Hematopoietic multipotent progenitor cell (in vitro differentiated cells): Measurements from ENCODE around the gene SAPCD1. TPM values are rescaled to one million over a fixed set of nuclear protein-coding genes. Genes with fewer than 3 reads are reported as not detected.

Experiments
- DNase-seq, 3 donors: peaks; one replicate each; pipeline ENCODE4 v3.0.0-alpha.2; 2011 to 2015; ENCODE audit warnings: low read depth in 2 of 3, low spot score in 2 of 3
- total RNA-seq: library from RNA; depleted of rRNA; stranded (reverse); fragments of >200 nt; gene quantifications from one replicate; pipeline ENCODE4 v1.2.3, GENCODE V29; 2012

SAPCD1 gene
- 0.27 TPM for total RNA-seq

DNA sequence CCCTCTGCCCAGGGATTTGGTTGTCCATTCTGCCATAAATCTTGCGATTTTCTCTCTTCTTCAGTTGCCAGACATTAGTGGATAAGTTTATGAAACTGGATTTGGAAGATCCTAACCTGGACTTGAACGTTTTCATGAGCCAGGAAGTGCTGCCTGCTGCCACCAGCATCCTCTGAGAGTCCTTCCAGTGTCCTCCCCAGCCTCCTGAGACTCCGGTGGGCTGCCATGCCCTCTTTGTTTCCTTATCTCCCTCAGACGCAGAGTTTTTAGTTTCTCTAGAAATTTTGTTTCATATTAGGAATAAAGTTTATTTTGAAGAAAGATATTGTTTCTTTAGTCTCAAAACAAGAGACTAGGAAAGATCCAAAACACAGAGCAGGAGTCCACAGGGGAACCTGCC lies at the start of gene SAPCD1:
Gene SAPCD1 (plus strand): TSS at position 301 of the 400 bp plus-strand sequence. CDS start 399 bp downstream, outside the sequence.
- no peak for DNase-seq

DNA sequence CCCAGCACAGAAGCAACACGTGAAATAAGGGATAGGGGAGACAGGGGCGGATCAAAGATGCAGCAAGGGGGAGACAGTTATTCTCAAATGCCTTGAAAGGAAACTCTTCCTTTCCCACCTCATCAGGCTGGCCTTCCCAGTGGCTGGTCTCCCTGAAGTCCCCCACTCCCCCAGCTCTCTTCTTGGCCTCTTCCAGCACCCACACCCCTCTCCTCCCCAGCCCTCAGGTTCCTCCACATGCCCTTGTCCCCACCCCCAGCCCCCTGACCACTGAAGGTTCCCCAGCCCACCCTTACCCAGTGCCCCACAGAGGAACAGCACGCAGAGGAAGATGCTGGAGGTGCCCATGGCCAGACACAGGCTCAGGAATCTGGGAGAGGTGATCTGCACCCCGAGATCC lies 49.0 kb upstream of the SAPCD1 start:
- no peak for DNase-seq

DNA sequence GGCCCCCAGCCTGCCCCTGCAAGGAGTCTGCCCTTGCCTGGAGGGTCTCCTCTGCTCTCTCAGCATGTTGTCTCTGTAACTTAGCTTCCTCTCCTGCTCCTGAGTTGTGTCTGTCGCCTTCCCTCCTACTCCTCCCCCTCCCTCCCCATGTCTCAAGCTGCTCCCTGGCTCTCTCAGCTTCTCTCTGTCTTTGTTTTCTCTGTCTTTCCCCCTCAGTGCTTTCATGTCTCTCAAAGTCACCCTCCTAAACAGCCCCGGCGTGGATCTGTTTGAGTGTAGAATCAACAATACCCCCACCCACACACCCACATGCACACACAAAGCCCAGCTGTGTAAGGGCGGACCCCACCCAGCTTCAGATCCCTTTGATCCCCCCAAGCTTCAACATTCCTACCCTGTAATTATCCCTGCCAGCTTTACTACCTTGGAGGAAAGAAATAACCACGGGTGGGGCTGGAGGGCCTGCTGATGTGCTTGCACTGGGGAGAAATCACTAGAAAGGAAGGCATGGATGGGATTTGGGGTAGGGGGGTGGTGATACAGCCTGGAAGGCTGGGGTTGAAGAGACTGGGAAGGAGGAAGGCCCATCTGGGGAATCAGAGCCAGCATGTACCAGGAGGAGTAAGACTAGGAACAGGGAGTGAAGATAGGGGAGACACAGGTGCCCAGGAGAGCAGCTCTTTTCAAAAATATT lies 48.3 kb upstream of the SAPCD1 start:
- no peak for DNase-seq

DNA sequence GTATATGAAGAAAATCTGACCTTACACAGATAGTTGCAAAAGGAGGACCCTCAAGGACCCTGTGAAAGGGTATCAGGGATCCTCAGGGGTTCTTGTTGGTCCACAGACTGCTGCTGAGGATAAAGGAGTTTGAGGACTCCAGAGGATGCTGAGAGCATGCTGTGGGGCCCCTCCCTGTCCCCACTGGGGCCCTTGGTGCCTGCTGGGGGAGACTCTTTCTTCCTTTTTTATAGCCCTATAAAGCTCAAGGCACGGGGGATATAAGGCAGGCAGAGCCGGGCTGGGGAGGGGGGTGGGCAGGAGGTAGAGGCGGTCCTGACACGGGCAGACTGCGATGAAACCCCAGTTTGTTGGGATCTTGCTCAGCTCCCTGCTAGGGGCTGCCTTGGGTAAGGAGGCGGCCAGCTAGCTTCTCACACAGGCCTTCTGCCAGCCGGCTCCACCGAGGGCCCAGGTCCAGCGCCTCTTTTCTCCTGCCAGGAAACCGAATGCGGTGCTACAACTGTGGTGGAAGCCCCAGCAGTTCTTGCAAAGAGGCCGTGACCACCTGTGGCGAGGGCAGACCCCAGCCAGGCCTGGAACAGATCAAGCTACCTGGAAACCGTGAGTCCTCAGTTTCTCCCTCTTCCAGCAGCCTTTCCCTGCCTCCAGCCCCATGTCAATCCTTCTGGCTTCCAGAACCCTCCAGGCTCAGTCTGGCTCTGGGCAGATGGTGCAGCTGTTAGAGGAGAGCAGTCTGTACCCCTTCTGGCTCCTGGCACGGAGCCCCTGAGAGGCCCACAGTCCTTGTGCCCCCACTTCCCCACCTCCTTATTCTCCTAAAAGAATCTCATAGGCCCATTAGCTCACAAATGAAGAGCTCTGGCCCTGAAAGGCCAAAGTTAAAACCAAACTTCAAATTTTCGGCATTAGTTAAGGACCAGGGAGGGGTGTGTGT lies 47.2 kb upstream of the SAPCD1 start, which contains the start of gene LY6G6D:
Gene LY6G6D (plus strand): TSS at position 327 of the 937 bp plus-strand sequence. CDS start 8 bp downstream, at position 335.
- no peak for DNase-seq

DNA sequence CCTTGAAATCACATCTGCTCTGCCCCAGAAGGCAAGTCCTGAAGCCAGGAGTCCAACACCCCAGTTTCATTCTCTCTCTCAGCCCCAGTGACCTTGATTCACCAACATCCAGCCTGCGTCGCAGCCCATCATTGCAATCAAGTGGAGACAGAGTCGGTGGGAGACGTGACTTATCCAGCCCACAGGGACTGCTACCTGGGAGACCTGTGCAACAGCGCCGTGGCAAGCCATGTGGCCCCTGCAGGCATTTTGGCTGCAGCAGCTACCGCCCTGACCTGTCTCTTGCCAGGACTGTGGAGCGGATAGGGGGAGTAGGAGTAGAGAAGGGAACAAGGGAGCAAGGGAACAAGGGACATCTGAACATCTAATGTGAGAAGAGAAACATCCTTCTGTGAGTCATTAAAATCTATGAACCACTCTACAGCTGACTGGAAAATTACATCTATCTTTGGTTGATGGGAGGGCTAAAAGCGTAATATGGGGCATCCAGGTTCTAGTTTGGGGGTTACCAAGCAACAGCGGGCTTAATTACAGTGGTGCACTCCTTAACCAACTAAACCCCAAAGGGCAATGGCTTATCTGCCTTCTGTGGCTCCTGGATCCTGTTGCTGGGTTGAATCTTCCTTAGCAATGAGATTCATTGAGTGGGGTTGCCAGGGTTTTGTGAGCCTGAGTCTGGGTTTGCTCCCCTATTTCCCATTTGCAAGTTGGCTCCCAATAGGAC lies 44.8 kb upstream of the SAPCD1 start:
- DNase-seq: no peak

DNA sequence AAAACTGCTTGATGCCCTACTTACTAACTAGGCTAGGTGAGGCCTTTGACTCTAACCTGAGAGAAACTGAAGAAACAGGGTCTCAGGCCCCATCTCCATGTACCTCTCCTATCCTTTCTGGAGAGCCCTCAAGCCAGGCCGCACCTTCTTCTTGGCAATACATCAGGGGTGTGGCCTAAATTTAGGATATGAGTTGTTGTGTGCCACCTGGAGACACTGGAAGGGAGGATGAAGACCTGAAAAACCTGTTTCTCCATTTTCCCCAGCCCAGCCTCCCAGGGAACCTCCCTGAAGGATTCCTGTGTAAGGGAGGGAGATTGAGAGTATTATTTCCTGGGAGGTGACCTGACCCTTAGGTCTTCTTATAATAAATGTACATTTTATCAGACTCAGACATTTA lies 44.2 kb upstream of the SAPCD1 start:
- no peak for DNase-seq

DNA sequence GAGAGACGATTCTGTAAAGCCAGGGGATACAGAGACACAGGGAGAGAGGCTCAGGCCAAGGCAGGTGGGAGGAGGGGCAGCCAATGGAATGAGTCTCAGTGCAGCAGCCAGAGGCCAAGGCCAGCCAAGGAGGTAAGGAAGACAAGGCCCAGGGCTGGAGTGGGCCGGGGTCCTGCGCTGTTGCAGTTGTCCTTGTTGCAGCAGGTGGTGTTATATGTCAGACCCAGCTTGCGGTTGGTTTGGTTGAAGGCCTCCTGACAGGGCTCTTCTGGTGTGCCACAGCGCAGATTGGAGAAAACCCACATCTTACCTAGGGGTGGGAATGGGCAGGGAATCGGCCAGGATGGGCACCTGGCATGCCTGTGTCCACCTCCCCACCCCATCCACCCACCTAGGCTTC lies 43.5 kb upstream of the SAPCD1 start:
- DNase-seq: no peak

DNA sequence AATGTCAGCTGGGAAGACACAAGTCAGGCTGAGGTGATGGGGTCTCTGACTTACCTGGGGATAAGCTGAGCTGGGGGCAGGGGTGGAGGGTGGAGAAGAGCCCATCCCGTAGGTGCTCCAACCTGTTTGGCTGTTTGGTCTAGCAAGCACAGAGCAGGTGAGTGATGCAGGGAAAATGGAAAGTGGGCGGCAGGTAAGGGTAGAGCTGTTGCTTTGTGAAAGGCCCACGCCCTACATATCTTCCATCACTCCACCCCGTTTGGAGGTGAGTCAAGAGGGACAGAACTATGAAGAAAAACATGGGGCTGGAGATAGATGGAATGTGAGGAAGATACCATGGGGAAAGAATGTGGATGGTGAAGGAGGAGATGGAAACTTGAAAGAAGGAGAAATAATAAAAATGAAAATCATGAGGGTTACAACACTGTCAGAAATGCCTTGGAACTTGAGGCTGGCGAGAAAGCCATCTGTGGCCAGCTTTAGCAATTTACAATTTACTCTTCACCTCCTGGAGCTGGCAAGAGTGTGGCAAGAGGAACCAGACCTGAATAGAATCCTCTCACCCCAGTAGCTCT lies 42.2 kb upstream of the SAPCD1 start:
- DNase-seq: no peak

DNA sequence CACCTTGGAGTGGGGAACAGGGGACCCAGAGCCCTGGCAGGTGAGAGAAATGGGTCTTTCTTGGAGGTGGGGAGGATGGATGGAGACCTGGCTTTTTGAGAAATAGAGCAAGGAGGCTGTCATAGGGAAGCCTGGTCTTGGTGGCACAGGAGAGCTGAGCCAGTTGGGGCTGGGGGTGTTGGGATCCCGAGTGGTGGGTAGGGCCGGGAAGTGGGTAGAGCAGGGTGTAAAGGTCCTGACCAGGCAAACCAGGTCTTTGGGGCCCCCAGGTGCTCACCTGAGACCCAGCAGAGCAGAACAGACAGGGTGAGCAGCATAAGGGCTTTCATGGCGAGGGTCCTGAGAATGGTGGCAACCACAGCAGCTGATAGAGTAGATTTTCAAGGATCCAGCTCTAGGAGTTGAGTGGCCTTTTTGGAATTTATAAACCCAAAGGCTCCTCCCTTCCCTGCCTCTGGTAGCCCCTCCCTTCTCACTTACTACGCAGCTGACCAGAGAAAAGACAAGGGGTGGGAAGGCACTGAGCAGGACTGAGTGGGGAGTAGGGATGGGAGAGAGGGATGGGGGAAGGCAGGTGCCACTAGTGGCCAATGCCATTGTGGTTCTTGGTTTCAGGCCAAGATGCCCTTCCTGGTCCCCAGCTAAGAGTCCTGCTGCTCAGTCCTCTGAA lies 41.0 kb upstream of the SAPCD1 start, which contains the start of gene LY6G6C:
Gene LY6G6C (minus strand): TSS at position 396 of the 670 bp plus-strand sequence. CDS start 67 bp downstream, at position 329.
- no peak for DNase-seq

DNA sequence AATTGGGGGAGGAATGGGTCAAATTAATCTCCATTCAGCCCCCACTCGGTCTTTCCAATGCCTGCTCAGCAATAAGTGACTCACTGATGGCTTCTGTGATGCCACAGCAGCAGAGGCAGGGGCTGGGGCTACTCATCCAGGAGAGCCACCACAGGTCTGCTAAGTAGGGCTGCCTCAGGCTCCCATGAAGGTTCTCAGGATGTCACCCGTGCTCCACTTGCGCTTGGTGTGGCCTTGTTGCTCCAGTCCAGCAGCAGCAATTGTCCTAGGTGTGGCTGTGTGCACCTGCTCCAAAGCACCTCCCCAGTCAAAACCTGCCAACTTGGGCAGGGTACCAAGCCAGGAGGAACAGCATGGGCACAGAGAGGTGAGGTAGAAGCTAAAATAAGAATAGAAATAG lies 40.3 kb upstream of the SAPCD1 start:
- no peak for DNase-seq

DNA sequence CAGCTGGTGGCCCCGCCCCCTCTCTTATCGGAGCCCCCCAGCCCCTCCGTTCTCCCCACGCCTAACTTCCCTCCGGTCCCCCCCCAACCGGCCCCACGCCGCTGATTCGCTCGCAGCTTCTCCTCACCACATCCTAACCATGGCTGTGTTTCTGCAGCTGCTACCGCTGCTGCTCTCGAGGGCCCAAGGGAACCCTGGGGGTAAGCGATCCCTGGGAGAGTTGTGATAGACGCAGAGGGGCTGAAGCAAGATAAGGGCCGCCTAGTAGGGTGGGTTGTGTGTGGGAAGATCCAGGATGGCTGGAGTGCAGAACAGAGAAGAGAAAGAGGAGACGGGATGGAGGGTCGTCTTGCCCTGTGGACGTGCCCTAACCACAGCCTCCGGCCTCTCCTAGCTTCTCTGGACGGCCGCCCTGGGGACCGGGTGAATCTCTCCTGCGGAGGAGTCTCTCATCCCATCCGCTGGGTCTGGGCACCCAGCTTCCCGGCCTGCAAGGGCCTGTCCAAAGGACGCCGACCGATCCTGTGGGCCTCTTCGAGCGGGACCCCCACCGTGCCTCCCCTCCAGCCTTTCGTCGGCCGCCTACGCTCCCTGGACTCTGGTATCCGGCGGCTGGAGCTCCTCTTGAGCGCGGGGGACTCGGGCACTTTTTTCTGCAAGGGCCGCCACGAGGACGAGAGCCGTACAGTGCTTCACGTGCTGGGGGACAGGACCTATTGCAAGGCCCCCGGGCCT lies 39.0 kb upstream of the SAPCD1 start, which contains the start of gene MPIG6B:
Gene MPIG6B (plus strand): TSS at position 129 of the 735 bp plus-strand sequence. CDS start 11 bp downstream, at position 140.
- peak in 2 of 3 donors; percentile 58 to 76 for DNase-seq

DNA sequence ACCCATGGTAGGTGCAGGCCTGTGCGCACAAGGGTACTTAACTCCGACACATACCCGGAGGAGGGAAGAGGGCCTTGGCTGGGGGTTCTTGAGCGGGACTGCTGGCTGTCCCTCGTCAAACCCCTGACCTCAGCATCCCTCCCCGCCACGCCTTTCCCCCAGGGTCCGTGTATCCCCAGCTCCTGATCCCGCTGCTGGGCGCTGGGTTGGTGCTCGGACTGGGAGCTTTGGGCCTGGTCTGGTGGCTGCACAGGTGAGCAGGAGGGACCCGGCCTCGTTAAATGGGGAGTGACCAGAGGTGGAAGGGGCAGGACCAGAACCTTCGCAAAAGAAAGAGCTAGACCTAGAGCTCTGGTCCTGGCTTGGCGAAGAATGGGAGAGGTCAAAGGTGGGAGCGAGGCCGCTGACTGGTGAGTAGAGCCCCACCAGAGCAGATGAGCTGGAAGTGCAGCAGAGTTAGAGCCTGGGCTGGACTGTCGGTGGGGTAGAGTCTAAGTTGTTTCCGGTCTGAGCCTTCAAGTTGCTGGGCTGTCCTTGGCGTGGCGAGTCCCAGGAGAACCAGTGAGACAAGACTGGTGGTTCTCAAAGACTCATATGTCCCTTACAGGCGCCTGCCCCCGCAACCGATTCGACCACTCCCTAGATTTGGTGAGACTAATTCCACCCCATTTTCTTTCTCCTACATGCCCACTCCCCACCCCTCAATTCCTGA lies 38.3 kb upstream of the SAPCD1 start:
- DNase-seq: peak in 1 of 3 donors; percentile 14

DNA sequence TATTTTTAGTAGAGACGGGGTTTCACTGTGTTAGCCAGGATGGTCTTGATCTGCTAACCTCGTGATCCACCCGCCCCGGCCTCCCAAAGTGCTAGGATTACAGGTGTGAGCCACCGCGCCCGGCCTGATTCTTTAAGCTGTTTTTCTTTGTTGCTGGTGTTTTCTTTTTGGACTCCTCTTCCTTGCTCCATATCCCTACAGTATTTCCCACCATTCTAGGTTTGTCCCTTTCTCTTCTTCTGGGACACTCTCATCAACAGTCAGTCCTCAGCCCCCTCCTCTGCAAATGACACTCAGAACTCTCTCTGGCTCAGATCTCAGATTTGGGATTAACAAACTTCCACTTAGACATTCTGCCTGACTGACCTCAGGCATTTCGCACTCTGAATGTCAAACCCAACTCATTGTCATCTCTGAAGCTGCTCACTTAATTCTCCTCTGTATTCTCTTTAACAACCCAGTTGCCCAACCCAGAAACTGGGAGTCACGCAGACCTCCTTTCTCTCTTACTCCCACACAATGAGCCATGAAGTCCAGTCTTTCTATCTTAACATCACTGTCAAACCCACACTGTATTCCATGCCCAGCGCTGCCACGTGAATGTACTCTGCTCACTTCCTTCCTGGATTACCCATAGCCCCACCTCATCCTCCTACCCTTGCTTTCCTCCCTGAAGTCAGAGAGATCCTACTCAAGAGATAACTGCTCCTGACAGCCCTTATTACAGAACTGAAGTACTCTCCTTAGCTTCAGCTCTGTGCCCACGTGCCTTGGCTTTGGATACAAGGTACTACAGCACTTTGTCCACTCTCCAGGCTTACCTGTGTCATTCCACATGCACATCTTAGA lies 36.7 kb upstream of the SAPCD1 start:
- peak in 1 of 3 donors; percentile 9 for DNase-seq

DNA sequence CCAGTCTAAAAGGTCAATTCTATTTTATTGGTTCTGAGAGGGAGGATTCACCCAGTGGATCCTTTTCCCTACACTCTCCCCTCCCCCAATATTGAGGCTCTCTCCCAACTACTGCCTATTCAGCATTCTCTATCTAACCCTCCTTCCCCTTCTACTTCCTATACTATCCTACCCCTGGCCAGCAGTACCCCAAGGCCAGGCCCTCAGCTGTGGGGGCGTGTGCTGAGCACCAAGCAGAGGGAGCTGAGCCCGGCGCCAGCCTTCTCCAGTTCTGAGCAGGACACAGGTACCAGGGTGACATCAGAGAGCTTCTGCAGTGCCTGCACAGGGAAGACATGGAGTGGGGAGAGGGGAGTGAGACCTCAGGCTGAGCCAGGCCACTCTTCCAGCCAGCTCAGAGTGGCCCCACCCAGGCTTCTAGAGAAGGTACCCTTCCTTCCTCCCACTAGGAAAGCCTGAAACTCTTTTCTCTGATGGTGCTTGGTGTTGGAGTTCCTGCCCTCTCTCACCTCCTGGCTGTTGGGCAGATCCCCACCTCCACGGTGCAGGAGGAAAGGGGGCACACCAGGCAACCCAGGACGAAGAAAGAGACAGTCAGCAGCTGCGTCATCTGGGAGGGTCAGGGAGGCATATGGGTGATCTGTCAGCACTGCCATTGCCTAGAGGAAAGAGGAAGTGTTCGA lies 35.3 kb upstream of the SAPCD1 start:
- DNase-seq: peak in 1 of 3 donors; percentile 82

DNA sequence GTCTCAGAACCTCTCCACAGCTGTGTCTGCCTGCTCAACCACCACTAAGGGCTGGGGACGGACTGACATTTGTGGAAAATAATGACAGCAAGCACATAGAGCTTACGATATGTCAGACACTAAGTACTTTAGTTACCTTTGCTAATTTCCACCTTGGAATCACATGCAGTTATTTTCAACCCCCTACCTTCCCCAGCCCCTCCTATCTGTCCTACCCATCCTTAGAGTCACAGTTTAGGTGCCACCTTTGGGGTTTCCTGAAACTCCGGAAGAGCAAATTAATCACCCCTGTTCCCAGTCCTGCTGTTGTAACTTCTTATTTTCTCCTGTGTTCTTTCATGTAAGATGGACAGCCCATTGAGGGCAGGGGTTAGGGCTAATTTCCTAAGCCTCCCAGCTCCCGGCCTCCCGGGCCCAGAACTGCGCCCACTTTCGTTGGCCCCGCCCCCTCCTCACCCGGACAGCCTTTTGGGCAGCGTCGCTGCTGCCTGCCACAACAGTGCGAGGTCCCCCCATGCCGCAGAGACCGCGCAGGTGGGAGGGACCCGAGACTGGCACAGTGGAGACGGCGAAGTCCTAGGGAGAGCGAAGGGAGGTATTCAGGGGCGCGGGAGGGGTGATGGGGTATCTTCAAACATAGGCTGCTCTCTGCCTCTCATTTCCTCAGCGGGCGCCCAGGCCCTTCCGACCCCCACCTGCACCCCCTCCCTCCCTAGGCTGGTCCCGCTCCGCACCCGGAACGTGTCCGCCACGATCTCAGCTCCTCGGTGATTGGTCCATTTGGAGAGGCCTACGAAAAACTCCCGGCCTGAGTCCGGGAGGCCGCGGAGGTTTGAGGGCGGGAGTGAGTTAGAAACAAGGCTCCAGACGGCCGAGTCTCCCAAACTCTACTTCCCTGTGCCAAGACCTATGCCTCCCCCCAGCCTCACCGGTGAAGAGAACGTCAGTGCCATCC lies 34.5 kb upstream of the SAPCD1 start:
- peak in 1 of 3 donors; percentile 90 for DNase-seq
